GM18499 (cell line): Measurements from ENCODE around the gene LRRC36.

Source experiments
- ATAC-seq: cut with Tn5 transposase; IDR thresholded peaks from one replicate; pipeline ENCODE4 v1.9.1; 2021; ENCODE audit warnings: moderate number of reproducible peaks; ENCODE audit not compliant: insufficient read depth, unreplicated experiment

Gene LRRC36

DNA sequence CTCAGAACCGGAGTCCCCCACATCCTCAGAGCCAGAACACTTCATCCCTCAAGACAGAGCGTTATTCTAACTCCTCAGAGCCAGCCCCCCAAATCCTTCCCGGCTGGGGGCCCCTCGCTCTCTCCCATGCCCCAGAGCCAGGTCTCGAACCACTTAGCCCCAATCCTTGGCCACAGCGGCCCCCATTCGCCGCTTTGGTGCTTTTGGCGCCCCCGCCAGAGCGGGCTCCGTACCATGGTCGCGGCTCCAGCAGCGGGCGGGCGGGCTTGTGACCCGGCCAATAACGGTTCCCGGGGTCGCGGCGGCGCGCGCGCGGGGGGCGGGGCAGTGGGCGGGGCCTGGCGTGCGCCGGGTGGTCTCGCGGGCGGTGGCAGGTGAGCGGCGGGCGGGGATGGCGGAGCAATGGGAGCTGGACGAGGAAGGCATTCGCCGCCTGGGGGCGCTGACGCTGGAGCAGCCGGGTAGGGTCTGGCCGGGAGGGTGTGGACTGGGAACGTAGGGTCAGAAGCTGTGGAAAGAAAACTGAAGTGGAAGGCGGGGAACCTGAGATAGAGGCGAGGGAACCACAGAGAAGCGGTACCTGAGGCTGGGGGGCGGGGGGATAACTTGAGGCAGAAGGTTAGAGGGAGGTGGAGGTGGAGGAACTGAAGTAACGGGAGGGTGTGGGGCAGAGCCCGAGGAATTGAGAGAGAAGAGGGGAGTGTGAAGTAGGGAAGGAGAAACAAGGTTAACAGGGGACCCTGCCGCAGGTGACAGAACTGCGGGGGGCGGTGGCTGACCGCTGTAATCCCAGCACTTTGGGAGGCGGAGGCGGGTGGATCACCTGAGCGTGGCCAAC, at the start of gene LRRC36, which contains the start of gene KCTD19:
Gene LRRC36 (plus strand): TSS at position 344 of the 838 bp plus-strand sequence. CDS start 48 bp downstream, at position 392.
Gene KCTD19 (minus strand): TSS at position 270 of the 838 bp plus-strand sequence. CDS start 34 bp downstream, at position 236.
- no peak for ATAC-seq

- no peak for ATAC-seq
Measured at GRCh38 chr16:67277294-67277998, 49.2 kb upstream of the LRRC36 start.

DNA sequence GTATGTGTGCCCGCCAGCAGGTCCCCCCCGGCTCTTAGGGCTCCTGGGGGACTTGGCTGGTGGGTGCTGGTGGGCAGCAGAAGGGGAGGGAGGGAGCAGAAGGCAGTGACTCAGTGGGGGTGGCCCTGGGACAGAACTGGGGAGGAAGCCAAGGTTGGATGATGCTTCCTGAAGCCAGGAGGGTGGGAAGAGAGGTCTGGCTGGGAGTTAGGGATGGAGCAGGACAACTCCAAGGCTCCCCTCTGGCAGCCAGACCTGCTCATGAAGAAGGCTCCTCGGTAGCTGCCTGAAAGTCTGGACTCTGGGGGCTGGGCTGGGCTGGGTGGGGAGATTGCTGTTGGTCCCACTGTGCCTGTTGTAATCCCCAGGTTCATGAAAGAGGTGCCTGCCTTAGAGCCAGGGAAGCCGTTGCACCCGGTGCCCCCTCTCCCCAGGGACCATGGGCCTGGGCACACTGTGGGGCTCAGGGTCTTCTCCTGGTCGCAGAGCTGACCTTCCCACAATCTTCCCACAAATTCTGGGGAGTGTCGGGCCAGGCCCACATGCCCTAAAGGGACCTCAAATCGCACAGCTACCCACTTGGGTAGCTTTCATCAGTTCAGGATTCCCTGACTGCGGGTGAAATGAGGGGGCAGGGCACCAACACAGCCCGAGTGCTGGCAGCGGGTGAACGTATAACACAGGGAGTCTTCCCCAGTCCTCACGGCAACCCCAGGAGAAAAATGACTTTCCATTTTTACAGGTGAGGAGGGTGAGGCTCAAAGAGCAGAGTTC, 48.4 kb upstream of the LRRC36 start:
- no peak for ATAC-seq

- ATAC-seq: no peak
Measured at GRCh38 chr16:67278773-67279295, 47.8 kb upstream of the LRRC36 start.

DNA sequence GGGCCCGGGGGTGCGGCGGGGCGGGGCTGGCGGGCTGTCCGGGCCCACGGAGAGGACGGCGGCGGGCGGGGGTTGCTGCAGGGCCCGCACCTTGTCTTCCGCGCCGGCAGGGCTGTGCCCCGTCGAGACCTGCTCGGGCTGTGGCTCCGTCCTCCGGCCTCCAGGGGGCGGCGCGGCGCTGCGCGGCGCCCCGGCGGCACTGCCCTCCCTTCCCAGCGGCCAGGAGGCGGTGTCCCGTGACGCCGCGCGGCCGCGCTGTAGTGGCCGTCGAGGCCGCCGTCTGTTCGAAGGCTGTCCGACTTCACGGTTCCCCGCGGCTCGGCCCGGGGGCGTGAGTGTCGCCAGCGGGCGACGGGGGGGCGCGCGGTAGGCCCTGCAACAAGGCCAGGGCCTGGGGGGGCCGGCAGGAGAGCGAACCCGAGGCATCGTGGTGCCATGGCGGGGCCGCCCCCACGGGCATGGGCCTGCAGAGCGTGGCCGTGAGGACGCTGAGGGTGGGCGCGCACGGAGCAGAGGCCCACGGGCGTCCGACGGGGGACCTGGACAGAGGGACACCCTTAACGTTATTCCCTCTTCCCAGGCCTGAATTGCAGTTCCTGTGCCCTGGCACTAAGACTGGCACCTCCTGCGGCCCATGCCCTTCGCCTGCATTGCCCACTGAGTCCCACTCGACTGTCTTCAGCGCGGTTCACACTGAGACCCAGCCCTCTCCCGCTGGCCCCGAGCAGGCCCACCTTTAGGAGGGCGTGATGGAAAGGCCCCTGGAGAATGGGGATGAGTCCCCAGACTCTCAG, 47.1 kb upstream of the LRRC36 start, which contains the start of gene PLEKHG4:
Gene PLEKHG4 (plus strand): TSS at position 237 of the 794 bp plus-strand sequence. CDS start 513 bp downstream, at position 750.
- no peak for ATAC-seq

- ATAC-seq: no peak
Measured at GRCh38 chr16:67280090-67281015, 46.3 kb upstream of the LRRC36 start.

DNA sequence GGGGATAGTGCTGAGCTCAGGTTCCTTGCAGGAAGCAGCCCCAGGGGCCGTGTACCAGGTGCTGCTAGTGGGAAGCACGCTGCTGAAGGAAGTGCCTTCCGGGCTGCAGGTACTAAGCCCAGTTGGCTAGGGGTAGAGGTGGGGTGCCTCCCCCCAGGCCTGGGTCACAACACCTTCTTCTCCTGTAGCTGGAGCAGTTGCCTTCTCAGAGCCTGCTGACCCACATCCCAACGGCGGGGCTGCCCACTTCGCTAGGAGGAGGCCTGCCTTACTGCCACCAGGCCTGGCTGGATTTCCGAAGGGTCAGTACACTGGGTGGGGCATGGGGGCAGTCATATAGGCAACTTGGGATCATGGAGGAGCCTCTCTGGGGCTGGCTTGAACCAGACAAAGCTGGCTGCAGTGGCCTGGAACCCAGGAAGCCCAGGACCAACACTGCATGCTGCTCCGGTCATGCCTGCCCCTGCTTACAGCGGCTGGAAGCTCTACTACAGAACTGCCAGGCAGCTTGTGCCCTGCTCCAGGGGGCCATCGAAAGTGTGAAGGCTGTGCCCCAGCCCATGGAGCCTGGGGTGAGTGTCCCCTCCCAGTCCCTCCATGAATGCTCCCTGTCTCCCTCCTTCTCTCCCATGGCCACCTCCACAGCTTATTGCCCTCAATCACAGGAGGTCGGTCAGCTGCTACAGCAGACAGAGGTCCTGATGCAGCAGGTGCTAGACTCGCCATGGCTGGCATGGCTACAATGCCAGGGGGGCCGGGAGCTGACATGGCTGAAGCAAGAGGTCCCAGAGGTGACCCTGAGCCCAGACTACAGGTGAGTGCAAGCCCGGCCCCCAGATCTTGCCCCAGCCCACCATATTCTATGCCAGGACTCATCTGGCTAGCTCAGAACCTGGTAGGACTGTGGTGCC, 44.8 kb upstream of the LRRC36 start:
- no peak for ATAC-seq

- ATAC-seq: no peak
Measured at GRCh38 chr16:67282447-67282805, 44.2 kb upstream of the LRRC36 start.

GRCh38 chr16:67283039-67283825, 43.4 kb upstream of the LRRC36 start:
- no peak for ATAC-seq

DNA sequence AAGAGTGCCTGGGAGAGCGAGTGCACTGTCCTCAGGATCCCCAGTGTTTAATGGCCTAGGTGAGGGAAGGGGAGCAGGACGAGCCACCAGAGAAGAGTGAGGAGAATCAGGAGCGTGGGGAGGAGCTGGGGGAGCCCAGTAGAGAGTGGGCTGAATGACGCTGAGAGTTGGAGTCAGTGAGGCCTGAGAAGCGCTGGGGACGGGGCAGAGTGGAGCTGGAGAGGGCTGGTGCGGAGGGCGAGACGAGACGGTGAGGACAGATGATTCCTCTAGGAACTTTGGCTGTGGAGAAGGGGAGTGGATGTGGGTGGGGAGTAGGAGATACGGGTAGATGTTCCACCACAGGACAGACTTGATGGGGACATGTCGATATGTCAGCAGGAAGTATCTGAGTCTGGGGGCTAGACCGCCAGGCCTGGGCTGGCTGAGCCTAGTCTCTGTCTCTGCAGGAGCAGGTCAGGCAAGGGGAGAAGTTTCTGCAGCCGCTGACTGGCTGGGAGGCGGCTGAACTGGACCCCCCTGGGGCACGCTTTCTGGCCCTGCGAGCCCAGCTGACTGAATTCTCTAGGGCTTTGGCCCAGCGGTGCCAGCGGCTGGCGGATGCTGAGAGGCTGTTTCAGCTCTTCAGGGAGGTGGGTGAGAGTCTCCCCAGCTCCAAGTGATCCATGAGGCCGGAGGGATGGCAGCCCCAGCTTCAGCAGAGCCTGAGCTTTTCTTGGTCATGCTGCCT, 42.6 kb upstream of the LRRC36 start:
- ATAC-seq: no peak

- no peak for ATAC-seq
Measured at GRCh38 chr16:67284699-67285646, 41.6 kb upstream of the LRRC36 start.

DNA sequence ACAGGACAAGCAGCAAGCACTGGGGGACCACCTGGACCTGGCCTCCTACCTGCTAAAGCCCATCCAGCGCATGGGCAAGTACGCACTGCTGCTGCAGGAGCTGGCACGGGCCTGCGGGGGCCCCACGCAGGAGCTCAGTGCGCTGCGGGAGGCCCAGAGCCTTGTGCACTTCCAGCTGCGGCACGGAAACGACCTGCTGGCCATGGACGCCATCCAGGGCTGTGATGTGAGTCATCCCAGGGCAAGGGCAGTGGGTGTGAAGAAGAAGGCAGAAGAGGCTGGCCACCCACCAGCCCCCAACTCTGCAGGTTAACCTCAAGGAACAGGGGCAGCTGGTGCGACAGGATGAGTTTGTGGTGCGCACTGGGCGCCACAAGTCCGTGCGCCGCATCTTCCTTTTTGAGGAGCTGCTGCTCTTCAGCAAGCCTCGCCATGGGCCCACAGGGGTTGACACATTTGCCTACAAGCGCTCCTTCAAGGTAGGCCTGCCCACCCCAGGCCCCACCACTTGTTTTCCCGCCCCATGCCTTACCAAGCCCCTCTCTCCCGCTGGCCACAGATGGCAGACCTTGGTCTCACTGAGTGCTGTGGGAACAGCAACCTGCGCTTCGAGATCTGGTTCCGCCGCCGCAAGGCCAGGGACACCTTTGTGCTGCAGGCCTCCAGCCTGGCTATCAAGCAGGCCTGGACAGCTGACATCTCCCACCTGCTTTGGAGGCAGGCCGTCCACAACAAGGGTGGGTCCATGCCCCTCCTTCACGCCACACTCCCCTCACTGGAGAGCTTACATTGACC, 40.0 kb upstream of the LRRC36 start:
- ATAC-seq: no peak

DNA sequence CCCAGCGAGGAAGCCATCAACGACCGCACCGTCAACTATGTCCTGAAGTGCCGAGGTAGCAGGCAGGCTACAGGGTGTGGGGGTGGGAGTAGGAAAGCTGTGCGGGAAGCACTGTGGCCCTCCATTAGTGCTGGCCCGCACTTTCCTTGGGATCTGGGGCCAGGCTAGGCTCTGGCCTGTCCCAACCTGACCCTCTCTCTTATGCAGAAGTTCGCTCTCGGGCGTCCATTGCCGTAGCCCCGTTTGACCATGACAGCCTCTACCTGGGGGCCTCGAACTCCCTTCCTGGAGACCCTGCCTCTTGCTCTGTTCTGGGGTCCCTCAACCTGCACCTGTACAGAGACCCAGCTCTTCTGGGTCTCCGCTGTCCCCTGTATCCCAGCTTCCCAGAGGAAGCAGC, 38.7 kb upstream of the LRRC36 start:
- no peak for ATAC-seq

DNA sequence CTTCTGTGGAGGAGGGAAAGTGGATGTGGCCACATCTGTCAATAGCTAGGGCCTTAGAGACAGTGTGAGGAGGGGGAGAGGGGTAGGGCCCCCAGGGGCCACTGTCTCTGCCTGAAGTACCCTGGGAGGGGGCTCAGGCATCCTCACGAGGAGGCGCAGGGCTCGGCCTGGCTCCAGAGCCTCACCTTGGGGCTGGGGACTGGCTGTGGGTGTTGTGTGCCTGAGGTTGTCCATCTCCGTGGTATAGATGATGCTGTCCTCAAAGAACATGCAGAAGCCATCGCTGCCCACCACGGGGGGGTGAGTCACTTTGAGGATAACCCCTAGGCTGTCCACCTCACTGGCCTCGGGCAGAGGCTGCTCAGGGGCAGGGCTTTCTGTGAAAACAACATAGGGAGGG, 35.2 kb upstream of the LRRC36 start:
- ATAC-seq: no peak
